Epidermal melanocyte (primary cell): ENCODE data around the gene TNNC2.
"Not testable (repeated sequence)": the region's sequence is repeated elsewhere in the genome, so short reads cannot be mapped to it uniquely, and the experiment has no call there.

ENCODE experiments used
- DNase-seq: peaks from one replicate; pipeline ENCODE4 v3.0.0; 2011; ENCODE audit warnings: low spot score; ENCODE audit not compliant: insufficient read length

The TNNC2 gene

GRCh38 chr20:45827030-45827652 lies at the start of gene TNNC2:
TSS of gene TNNC2 (minus strand) at chr20:45827312. CDS start at chr20:45827248, 64 bp downstream.
- no peak for DNase-seq

GRCh38 chr20:45874576-45874975 lies 47.5 kb upstream of the TNNC2 start:
- no peak for DNase-seq

- DNase-seq: not testable (repeated sequence)
Measured at GRCh38 chr20:45874104-45874481, 47.0 kb upstream of the TNNC2 start.

- no peak for DNase-seq
Measured at GRCh38 chr20:45873409-45874103, 46.4 kb upstream of the TNNC2 start.

DNA sequence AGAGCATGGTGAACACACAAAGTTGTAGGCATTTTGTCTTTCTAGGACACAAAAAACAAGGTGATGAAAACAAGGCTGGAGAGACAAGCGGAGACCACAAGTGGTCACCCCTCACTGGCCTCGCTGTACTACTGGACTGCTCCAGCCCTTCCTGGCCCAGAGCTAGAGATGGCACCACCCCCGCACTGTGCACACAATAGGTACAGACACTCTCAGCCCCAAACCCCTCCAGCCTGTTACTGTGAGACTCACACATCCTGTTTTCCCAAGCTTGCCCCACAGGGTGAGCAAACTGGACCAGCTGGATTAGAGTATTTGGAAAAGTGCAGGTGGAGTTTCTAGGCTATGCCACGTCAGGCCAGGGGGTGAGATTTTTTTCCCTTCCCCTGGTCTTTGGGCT lies 45.5 kb upstream of the TNNC2 start:
- no peak for DNase-seq

DNA sequence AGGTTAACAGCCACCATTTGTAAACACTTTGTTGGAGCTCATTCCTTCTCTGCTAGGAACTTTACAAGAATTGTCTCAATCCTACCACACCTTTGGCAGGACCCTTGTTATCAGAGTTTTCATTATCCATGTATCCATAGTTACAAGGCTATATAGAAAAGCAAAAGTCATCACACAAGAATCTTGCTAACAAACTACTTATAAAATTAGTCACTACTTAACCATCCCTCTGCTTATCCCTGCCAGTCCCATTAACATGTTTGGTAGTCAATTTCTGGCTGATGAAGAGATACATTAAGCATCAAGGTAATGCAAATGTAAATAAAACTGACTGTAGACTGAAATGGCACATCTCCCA lies 40.7 kb upstream of the TNNC2 start:
- DNase-seq: no peak

- no peak for DNase-seq
Measured at GRCh38 chr20:45867136-45867818, 40.2 kb upstream of the TNNC2 start.

DNA sequence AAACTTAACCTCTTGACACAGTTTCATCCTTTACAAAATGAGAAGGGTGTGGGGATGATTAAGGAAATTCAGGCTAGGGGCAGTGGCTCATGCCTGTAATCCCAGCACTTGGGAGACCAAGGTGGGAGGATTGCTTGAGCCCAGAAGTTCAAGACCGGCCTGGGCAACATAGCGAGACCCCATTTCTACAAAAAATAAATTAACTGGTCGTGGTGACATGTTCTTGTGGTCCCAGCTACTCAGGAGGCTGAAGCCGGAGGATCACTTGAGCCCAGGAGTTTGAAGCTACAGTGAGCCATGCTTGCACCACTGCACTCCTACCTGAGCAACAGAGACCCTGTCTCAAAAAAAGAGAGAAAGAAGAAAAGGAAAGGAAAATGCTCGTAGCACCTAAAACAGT lies 39.3 kb upstream of the TNNC2 start:
- DNase-seq: no peak

DNA sequence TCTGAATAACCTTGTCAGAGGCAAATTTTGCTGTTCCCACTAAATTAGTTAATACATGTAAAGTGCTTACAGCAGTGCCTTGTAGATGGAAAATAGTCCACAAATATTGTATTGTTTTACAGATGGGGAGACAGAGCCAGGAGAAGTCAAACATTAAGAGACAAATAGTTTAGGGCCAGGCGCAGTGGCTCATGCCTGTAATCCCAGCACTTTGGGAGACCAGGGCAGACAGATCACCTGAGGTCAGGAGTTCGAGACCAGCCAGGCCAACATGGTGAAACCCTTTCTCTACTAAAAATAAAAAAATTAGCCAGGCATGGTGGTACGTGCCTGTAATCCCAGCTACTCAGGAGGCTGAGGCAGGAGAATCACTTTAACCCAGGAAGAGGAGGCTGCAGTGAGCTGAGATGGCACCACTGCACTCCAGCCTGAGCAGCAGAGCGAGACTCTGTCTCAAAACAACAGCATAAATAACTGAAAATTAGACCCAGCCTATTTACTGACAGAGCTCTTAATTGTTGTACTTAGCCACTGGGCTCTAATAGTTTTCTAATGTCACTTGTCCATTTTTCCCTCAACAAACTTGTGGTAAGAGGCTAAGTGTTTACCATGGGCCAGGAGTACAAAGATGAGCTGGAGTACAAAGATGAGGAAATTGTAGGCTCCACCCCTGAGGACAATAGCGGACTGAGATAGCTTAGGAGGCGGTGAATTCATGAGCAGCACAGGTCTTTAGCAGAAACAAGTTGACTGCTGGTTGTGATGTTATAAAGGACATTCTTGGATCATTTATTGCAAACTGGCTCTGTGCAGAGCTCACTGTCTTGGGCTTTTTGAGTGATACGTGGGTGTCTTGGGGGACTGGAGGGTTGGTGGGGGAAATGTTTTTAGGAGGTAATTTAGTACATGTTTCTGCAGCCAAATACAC lies 36.7 kb upstream of the TNNC2 start:
- DNase-seq: no peak

DNA sequence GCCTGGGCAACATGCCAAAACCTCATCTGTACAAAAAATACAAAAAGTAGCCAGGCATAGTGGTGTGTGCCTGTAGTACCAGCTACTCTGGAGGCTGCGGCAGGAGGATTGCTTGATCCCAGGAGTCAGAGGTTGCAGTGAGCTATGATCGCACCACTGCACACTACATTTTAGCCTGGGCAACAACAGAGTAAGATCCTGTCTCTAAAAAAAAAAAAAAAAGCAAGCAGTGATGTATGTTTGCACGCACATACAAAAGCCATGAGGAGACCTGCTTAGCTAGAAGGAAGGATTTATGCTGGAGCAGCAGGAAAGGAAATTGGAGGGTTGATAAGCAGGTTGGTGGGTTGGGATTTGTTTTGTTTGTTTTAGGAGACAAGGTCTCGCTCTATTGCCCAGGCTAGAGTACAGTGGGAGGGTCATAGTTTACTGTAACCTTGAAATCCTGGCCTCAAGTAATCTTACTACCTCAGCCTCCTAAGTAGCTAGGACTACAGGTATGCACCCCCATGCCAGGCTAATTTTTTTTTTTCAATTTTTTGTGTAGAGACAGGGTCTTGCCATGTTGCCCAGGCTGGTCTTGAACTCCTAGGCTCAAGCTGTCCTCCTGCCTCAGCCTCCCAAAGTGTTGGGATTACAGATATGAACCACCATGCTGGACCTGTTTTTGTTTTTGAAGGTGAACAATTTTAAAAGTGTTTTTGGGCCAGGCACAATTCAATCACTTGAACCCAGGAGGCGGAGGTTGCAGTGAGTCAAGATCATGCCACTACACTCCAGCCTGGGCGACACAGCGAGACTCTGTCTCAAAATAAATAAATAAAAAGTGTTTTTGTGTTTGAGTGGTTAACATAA lies 34.3 kb upstream of the TNNC2 start:
- no peak for DNase-seq

- DNase-seq: no peak
Measured at GRCh38 chr20:45860560-45861220, 33.6 kb upstream of the TNNC2 start.

DNA sequence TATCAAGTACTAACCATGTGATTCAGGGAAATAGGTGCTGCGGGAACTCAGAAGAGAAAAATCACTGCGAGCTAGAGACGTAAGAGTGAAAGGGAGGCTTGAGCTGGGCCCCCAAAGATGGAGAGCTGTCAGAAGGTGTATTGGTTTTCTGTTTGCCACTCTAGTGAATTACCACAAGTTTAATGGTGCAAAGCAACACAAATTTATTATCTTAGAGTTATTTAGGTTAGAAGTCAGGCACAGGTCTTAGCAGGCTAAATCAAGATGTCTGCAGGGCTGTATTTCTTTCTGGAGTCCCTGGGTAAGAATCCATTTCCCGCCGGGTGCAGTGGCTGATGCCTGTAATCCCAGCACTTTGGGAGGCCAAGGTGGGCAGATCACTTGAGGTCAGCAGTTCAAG lies 32.8 kb upstream of the TNNC2 start:
- no peak for DNase-seq

GRCh38 chr20:45857882-45858216 lies 30.7 kb upstream of the TNNC2 start:
- no peak for DNase-seq

- peak; percentile 100 for DNase-seq
Measured at GRCh38 chr20:45857114-45857881, 30.2 kb upstream of the TNNC2 start, which contains the start of the genes ACOT8 and ZSWIM3. TSS of gene ACOT8 (minus strand) at chr20:45857392. CDS start at chr20:45857315, 77 bp downstream. TSS of gene ZSWIM3 (plus strand) at chr20:45857614. CDS start at chr20:45857826, 212 bp downstream.

GRCh38 chr20:45853484-45853883 lies 26.4 kb upstream of the TNNC2 start:
- DNase-seq: no peak

GRCh38 chr20:45852326-45852725 lies 25.2 kb upstream of the TNNC2 start:
- no peak for DNase-seq

GRCh38 chr20:45851501-45851900 lies 24.4 kb upstream of the TNNC2 start:
- no peak for DNase-seq

GRCh38 chr20:45850926-45851325 lies 23.8 kb upstream of the TNNC2 start:
- no peak for DNase-seq

DNA sequence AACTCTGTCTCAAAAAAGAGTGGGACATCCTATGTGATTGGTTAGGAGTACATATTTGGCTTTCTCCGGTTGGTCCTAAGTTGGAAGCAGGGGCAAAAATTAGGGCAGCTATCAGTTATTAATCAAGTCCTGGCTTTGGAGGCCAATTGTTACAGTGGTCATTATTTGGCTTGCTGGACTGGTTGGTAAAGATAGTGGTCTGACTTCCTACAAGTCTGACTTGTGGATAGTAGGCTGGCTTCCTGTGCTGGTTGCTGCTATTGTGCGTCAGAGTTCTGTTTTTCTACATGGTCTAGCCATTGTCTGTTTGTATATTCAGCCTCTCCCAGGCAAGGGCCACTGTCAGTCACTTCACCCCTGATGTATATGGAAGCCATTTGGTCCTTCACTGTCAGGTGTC lies 23.1 kb upstream of the TNNC2 start:
- DNase-seq: no peak
